Activated T-cell treated with anti-CD3 and anti-CD28 coated beads for 1 hour (primary cell): ENCODE results near the gene SDHA.
"Not testable (repeated sequence)": the region's sequence is repeated elsewhere in the genome, so short reads cannot be mapped to it uniquely, and the experiment has no call there.

Experiments
- DNase-seq: peaks from one replicate; pipeline ENCODE4 v3.0.0-alpha.2; 2020; ENCODE audit warnings: low read depth

SDHA gene

GRCh38 chr5:198516-199196, 19.5 kb upstream of the SDHA start:
- DNase-seq = no peak

GRCh38 chr5:199197-199949, 18.7 kb upstream of the SDHA start:
- DNase-seq = no peak

- no peak for DNase-seq
Measured at GRCh38 chr5:199950-200645, 18.0 kb upstream of the SDHA start.

GRCh38 chr5:200985-201384, 17.1 kb upstream of the SDHA start:
- no peak for DNase-seq

- DNase-seq = no peak
Measured at GRCh38 chr5:201672-202071, 16.4 kb upstream of the SDHA start.

- DNase-seq = no peak
Measured at GRCh38 chr5:203246-203930, 14.7 kb upstream of the SDHA start.

- DNase-seq = no peak
Measured at GRCh38 chr5:204001-204400, 14.1 kb upstream of the SDHA start.

- no peak for DNase-seq
Measured at GRCh38 chr5:204462-204861, 13.7 kb upstream of the SDHA start.

GRCh38 chr5:204966-205670, 13.0 kb upstream of the SDHA start:
- DNase-seq = no peak

GRCh38 chr5:206406-206805, 11.7 kb upstream of the SDHA start:
- DNase-seq = no peak

GRCh38 chr5:206927-207536, 11.1 kb upstream of the SDHA start:
- DNase-seq = no peak

GRCh38 chr5:207599-207998, 10.5 kb upstream of the SDHA start:
- no peak for DNase-seq

GRCh38 chr5:208449-209114, 9.5 kb upstream of the SDHA start:
- DNase-seq = no peak

GRCh38 chr5:213803-214395, 4.2 kb upstream of the SDHA start:
- no peak for DNase-seq

GRCh38 chr5:215256-215655, 2.9 kb upstream of the SDHA start:
- DNase-seq = not testable (repeated sequence)

- DNase-seq = not testable (repeated sequence)
Measured at GRCh38 chr5:216076-216475, 2.0 kb upstream of the SDHA start.

- no peak for DNase-seq
Measured at GRCh38 chr5:218457-219291, 554 bp downstream of the SDHA start.

- DNase-seq = peak; percentile 10
Measured at GRCh38 chr5:219460-219863, 1.3 kb downstream of the SDHA start.

- DNase-seq = no peak
Measured at GRCh38 chr5:219991-220390, 1.9 kb downstream of the SDHA start.
